PFSK-1 (cell line): Measurements from ENCODE around the gene ZCWPW2.

Experiments
- FOXP2 ChIP-seq: optimal IDR thresholded peaks from 2 replicates; pipeline ENCODE3; 2011; ENCODE audit warnings: borderline replicate concordance, control low read depth, inconsistent platforms; ENCODE audit not compliant: insufficient read depth; ENCODE audit errors: extremely low read length, extremely low read depth
- POLR2AphosphoS5 ChIP-seq: IDR thresholded peaks from 2 replicates; pipeline ENCODE4 v1.6.1; 2012; ENCODE audit warnings: low read depth, mild to moderate bottlenecking, control low read depth, low read length, moderate library complexity
- SIN3A ChIP-seq: IDR thresholded peaks from 2 replicates; pipeline ENCODE4 v1.6.1; 2012; ENCODE audit warnings: mild to moderate bottlenecking, low read length, moderate library complexity, borderline replicate concordance; ENCODE audit not compliant: insufficient read depth
- TAF1 ChIP-seq: IDR thresholded peaks from 2 replicates; pipeline ENCODE4 v1.6.1; 2012; ENCODE audit warnings: low read length, control low read depth, borderline replicate concordance; ENCODE audit not compliant: insufficient read depth
- TF ChIP-seq, protein P1 (sequence below), 2 experiments: IDR thresholded peaks; 2 replicates each; pipeline versions ENCODE4 v1.6.1 to v1.8.0; 2011 to 2012; ENCODE audit warnings: low read depth in 2 of 2, low read length in 2 of 2, control low read depth in 1 of 2, inconsistent platforms in 1 of 2, mild to moderate bottlenecking in 1 of 2, moderate library complexity in 1 of 2; ENCODE audit not compliant: insufficient read depth in 1 of 2

ZCWPW2 gene

DNA sequence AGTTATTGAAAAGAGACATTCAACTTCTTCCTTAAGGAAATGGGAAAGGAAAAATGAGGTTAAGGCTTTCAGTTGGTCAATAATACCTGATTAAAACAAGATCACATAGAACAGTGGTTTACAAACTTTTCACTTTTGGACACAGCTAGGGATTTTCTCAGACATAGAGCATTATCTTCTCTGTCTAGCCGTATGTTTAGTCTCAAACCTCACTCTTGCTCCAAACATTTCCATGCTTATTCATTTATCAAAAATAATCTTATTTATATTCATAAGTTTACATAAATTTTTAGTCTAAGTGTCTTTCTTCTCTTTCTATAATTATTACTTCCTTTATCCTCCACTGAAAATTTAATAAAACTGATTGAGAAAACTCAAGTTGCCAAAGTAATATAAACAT is 114.3 kb downstream of the ZCWPW2 start:
- TF ChIP-seq TAF1 (no peak), POLR2AphosphoS5 (no peak), FOXP2 (no peak)
- TF ChIP-seq, protein P1, sequence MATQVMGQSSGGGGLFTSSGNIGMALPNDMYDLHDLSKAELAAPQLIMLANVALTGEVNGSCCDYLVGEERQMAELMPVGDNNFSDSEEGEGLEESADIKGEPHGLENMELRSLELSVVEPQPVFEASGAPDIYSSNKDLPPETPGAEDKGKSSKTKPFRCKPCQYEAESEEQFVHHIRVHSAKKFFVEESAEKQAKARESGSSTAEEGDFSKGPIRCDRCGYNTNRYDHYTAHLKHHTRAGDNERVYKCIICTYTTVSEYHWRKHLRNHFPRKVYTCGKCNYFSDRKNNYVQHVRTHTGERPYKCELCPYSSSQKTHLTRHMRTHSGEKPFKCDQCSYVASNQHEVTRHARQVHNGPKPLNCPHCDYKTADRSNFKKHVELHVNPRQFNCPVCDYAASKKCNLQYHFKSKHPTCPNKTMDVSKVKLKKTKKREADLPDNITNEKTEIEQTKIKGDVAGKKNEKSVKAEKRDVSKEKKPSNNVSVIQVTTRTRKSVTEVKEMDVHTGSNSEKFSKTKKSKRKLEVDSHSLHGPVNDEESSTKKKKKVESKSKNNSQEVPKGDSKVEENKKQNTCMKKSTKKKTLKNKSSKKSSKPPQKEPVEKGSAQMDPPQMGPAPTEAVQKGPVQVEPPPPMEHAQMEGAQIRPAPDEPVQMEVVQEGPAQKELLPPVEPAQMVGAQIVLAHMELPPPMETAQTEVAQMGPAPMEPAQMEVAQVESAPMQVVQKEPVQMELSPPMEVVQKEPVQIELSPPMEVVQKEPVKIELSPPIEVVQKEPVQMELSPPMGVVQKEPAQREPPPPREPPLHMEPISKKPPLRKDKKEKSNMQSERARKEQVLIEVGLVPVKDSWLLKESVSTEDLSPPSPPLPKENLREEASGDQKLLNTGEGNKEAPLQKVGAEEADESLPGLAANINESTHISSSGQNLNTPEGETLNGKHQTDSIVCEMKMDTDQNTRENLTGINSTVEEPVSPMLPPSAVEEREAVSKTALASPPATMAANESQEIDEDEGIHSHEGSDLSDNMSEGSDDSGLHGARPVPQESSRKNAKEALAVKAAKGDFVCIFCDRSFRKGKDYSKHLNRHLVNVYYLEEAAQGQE (IDR thresholded peaks at IDR 0.05; ENCODE audit: insufficient read depth in 1 of 2, low read depth in 2 of 2, low read length in 2 of 2): no peak

GRCh38 chr3:28467414-28467813 is 118.9 kb downstream of the ZCWPW2 start:
- TF ChIP-seq FOXP2 (no peak), SIN3A (no peak), POLR2AphosphoS5 (no peak)
- TF ChIP-seq, protein P1 (IDR thresholded peaks at IDR 0.05; ENCODE audit: insufficient read depth in 1 of 2, low read depth in 2 of 2, low read length in 2 of 2): no peak

- TF ChIP-seq, protein P1 (IDR thresholded peaks at IDR 0.05; ENCODE audit: insufficient read depth in 1 of 2, low read depth in 2 of 2, low read length in 2 of 2): no peak
- TF ChIP-seq FOXP2: no peak
- TF ChIP-seq POLR2AphosphoS5: no peak
- no peak for TF ChIP-seq SIN3A
- no peak for TF ChIP-seq TAF1
These were observed 127.7 kb downstream of the ZCWPW2 start for GRCh38 chr3:28476194-28476593.

DNA sequence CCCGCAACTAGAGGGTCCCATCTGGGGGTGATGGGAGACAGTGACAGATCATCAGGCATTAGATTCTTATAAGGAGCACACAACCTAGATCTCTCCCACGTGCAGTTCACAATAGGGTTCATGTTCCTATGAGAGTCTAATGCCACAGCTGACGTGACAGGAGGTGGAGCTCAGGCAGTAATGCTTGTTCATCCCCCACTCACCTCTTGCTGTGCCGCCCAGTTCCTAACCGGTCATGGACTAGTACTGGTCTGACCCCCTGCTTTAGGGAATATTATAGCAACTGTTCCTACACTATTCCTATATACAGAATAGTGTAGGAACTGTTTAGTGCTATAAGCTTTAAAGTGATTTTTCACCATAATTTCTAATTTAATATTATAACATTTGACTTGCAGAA is 128.2 kb downstream of the ZCWPW2 start:
- TF ChIP-seq FOXP2 (no peak), POLR2AphosphoS5 (no peak), SIN3A (no peak), TAF1 (no peak)
- TF ChIP-seq, protein P1 (IDR thresholded peaks at IDR 0.05; ENCODE audit: insufficient read depth in 1 of 2, low read depth in 2 of 2, low read length in 2 of 2): no peak

GRCh38 chr3:28485164-28485563 is 136.6 kb downstream of the ZCWPW2 start:
- TF ChIP-seq, protein P1 (IDR thresholded peaks at IDR 0.05; ENCODE audit: insufficient read depth in 1 of 2, low read depth in 2 of 2, low read length in 2 of 2): no peak
- TF ChIP-seq POLR2AphosphoS5 (no peak), FOXP2 (no peak), TAF1 (no peak), SIN3A (no peak)
